GM12865 (cell line): ENCODE measurements around the gene DACH2.

Experiments used
- DNase-seq: peaks from one replicate; pipeline ENCODE4 v3.0.0; 2010; ENCODE audit warnings: low read depth
- H3K4me3 ChIP-seq: 2 replicates; pipeline ENCODE4 v1.5.1; 2011; ENCODE audit warnings: mild to moderate bottlenecking, low read depth, low read length, control low read depth
- CTCF ChIP-seq: IDR thresholded peaks from 2 replicates; pipeline ENCODE4 v1.5.1; 2011; ENCODE audit warnings: low read length, control low read depth, low read depth, inconsistent platforms; ENCODE audit not compliant: insufficient read depth; ENCODE audit errors: missing control alignments

Gene DACH2

DNA sequence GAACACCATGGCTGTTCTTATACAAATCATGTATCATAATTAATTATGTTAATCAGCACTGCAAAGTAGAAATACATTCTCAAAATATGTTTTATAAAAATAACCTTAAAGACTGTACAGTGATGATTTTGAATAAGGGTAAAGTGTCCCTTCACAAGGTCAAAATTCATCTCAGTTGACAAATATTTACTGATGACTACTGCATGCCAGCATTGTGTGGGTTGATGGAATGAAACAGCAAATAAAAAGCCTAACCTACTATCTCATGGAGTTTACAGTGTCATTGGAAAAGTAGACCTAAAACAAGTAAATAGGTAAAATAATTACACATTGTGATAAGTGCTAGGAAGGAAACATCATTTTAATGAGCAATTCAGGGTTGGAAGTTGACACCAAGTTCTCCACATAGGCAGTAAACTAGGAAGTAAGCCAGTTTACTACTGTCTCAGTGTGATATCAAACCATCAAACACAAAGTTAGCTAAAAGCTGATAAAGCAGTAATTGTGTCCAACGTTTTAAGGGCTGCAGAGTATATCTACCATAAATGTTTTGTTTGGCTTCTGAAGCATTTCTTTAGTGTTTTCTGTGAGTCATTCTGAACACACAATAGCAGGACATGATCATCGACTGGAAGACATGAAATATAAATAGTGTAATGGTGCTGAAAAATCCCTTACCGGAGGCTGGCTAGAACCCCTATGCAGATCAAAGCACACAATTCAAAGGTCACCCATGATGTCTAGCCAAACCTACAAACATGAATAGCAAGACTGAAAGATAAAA is 221.8 kb downstream of the DACH2 start:
- no peak overlapping the region for H3K4me3 ChIP-seq
- TF ChIP-seq CTCF: no peak
- no peak for DNase-seq

DNA sequence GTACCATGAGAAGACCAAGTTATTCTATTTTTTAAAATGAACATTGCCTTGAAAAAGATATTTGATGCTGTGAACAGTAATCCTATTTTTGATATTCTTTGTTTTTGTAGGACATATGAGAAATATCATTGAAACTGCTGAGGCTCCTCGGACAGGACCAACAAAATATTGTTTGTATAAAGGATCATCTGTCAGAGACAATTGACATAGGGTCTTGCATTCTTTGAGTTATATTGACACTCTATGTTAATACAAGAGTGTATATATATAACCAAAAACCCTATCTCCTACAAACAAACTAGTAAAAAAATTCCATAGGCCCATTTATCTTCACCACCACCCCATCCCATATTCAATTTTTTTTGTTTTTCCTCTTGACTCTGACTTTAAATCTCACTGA is 222.7 kb downstream of the DACH2 start:
- DNase-seq: no peak
- no peak for TF ChIP-seq CTCF
- no peak overlapping the region for H3K4me3 ChIP-seq

- no peak overlapping the region for H3K4me3 ChIP-seq
- DNase-seq: no peak
- no peak for TF ChIP-seq CTCF
Observed at GRCh38 chrX:86379209-86379608, 231.0 kb downstream of the DACH2 start.

GRCh38 chrX:86383681-86384540 is 235.7 kb downstream of the DACH2 start:
- no peak for TF ChIP-seq CTCF
- no peak for DNase-seq
- no peak overlapping the region for H3K4me3 ChIP-seq

DNA sequence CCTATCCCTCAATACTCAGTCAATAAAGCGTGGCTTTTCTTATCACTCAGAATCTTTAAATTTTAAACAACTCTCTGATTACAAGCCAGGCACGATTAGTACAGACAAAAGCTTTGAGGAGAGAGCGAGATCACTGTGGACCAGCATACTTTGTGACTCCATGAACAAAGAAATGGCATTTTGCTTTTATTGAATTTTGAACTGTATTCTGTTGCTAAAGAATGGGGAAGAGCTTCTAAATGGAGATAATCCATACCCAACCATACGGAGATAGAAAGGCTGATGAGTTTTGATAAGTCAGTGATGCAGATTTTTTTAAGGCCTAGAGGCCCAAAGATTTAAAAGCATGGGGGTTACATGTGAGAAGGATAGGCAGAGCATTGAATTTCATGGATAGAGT is 259.1 kb downstream of the DACH2 start:
- no peak overlapping the region for H3K4me3 ChIP-seq

DNA sequence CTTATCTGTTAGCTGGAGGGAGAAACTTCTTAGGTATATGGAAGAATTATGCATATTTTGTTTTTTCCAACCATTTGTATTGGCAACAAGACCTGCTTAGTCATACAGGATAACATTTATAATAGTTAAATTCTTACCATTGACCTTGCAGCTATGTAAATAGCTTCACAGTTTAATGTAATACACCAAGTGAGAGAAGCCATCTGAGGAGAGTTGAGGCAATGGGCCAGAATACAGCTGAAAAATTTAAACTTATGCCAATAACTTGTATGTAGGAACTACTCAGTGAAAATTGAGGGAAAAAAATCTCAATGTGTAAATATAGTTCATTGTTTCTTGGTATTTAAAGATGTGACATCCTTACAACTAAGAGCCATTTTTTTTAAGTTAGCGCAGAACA is 273.5 kb downstream of the DACH2 start:
- H3K4me3 ChIP-seq: no peak overlapping the region
- no peak for DNase-seq
- TF ChIP-seq CTCF: no peak

More for the DNA sequence above, 259.1 kb downstream of the DACH2 start:
- no peak for TF ChIP-seq CTCF
- DNase-seq: no peak
